K562 (cell line): Measurements from ENCODE around the gene VDAC1. TPM values are rescaled to one million over a fixed set of nuclear protein-coding genes. Genes with fewer than 3 reads are reported as not detected.

Experiments used
- CREBBP ChIP-seq: IDR thresholded peaks from one replicate; pipeline ENCODE4 v1.6.1; 2012; ENCODE audit warnings: low read depth, mild to moderate bottlenecking, control low read depth, inconsistent platforms, low read length
- ESRRA ChIP-seq: fragments of 450-650 bp; IDR thresholded peaks from 2 replicates; pipeline ENCODE4 v1.6.1; 2014; ENCODE audit warnings: low read depth, mild to moderate bottlenecking, moderate library complexity, borderline replicate concordance
- HBP1 ChIP-seq: fragments of 450-650 bp; formaldehyde crosslinking; IDR thresholded peaks from 2 replicates; pipeline ENCODE4 v1.4.0; 2022; ENCODE audit warnings: missing genetic modification characterization
- KLF6 ChIP-seq: fragments of 250-450 bp; sonication (Bioruptor Pico); IDR thresholded peaks from 2 replicates; pipeline ENCODE4 v1.4.0; 2020; ENCODE audit warnings: mild to moderate bottlenecking, moderate library complexity, borderline replicate concordance
- PHF21A ChIP-seq: fragments of 450-650 bp; IDR thresholded peaks from 2 replicates; pipeline ENCODE4 v1.6.1; 2017; ENCODE audit warnings: low read depth, borderline replicate concordance
- PRMT5 ChIP-seq: sonication (generic); formaldehyde crosslinking; IDR thresholded peaks from 2 replicates; pipeline ENCODE4 v1.5.0; 2020; ENCODE audit warnings: missing genetic modification reagents
- PTTG1 ChIP-seq: fragments of 450-650 bp; IDR thresholded peaks from 2 replicates; pipeline ENCODE4 v1.6.1; 2016; ENCODE audit warnings: low read depth, mild to moderate bottlenecking, missing genetic modification characterization, missing compliant biosample characterization
- RREB1 ChIP-seq: fragments of 250-450 bp; sonication (Bioruptor Pico); IDR thresholded peaks from 2 replicates; pipeline ENCODE4 v1.4.0; 2020
- TAF15 ChIP-seq: fragments of 200-400 bp; formaldehyde crosslinking; IDR thresholded peaks from 2 replicates; pipeline ENCODE4 v1.6.1; 2017; ENCODE audit warnings: mild to moderate bottlenecking, low read depth, low read length, moderate library complexity
- THAP12 ChIP-seq: fragments of 250-450 bp; sonication (Bioruptor Pico); IDR thresholded peaks from 2 replicates; pipeline ENCODE4 v1.9.0; 2021; ENCODE audit warnings: mild to moderate bottlenecking, inconsistent platforms
- ZNF134 ChIP-seq: fragments of 250-450 bp; sonication (Bioruptor Pico); conservative IDR thresholded peaks from 2 replicates; pipeline ENCODE4 v1.4.0; 2020
- ZNF140 ChIP-seq: fragments of 250-450 bp; sonication (Bioruptor Pico); IDR thresholded peaks from 2 replicates; pipeline ENCODE4 v1.8.0; 2021; ENCODE audit warnings: moderate library complexity, mild to moderate bottlenecking, inconsistent platforms
- ZNF384 ChIP-seq: IDR thresholded peaks from 2 replicates; pipeline ENCODE4 v1.6.1; 2012; ENCODE audit warnings: low read depth, low read length, improper control_type of control experiment
- ZNF395 ChIP-seq: fragments of 200-800 bp; sonication (Bioruptor generic); IDR thresholded peaks from 2 replicates; pipeline ENCODE4 v1.6.1; 2017; ENCODE audit warnings: missing genetic modification characterization, missing compliant biosample characterization
- ZNF431 ChIP-seq: sonication (generic); formaldehyde crosslinking; IDR thresholded peaks from 2 replicates; pipeline ENCODE4 v1.8.0; 2022; ENCODE audit warnings: mild to moderate bottlenecking, missing genetic modification reagents
- ZNF584 ChIP-seq: fragments of 200-800 bp; sonication (Bioruptor generic); IDR thresholded peaks from 2 replicates; pipeline ENCODE4 v1.6.1; 2016; ENCODE audit warnings: low read depth, mild to moderate bottlenecking, missing genetic modification characterization, missing compliant biosample characterization
- ZNF79 ChIP-seq: fragments of 250-450 bp; sonication (Bioruptor Pico); IDR thresholded peaks from 2 replicates; pipeline ENCODE4 v1.4.0; 2020; ENCODE audit warnings: low read depth, mild to moderate bottlenecking, moderate library complexity
- polyA plus RNA-seq, 8 experiments: library from polyadenylated mRNA; depleted of rRNA in 4 of 8; stranded (reverse) in 5 of 8; unstranded in 3 of 8; fragments of >200 nt; fragmentation: Nextera tagmentation in 2 of 8; fragmentation: Illumina TruSeq in 1 of 8; extraction: Ambion mirVana in 2 of 8; extraction: Trizol in 1 of 8; gene quantifications; 2 replicates each; pipeline versions ENCODE4 v1.2.1 to v1.2.3, GENCODE V29; 2011 to 2014; ENCODE audit warnings: inconsistent platforms in 1 of 8, missing spikeins in 1 of 8
- total RNA-seq, 7 experiments: library from RNA; depleted of rRNA in 6 of 7; stranded (reverse); fragments of >200 nt in 6 of 7; fragmentation: Illumina TruSeq in 2 of 7; extraction: Trizol in 2 of 7; gene quantifications; 2 replicates each; pipeline versions ENCODE4 v1.2.1 to v1.2.3, GENCODE V29; 2011 to 2021; ENCODE audit warnings: low replicate concordance in 1 of 7

VDAC1 gene
- total and polyA plus RNA-seq, 9 of the 15 experiments (the other 6 are each of a cell fraction or from before 2014, with no cell fraction given): 168 to 366 (median 293) TPM

- TF ChIP-seq TAF15 (no peak), ZNF134 (CRISPR knock-in tag) (no peak), PRMT5 (CRISPR knock-in tag) (no peak), CREBBP (no peak), PHF21A (no peak), ZNF79 (no peak), ZNF384 (peak; percentile 89), ZNF140 (0 out of 2 replicates have a peak, but pooled peaks have one; percentile 39), PTTG1 (tag) (no peak), ZNF395 (CRISPR knock-in tag) (no peak), RREB1 (CRISPR knock-in tag) (no peak), ZNF584 (CRISPR knock-in tag) (no peak), KLF6 (CRISPR knock-in tag) (peak; percentile 67; the same call in 1 of the 2 replicates), THAP12 (no peak), HBP1 (CRISPR knock-in tag) (no peak), ZNF431 (no peak), ESRRA (peak; percentile 83)
Measured at GRCh38 chr5:133936651-133937015, 68.1 kb downstream of the VDAC1 start (continued).
